Measurements from ENCODE around the gene PXYLP1. TPM values are rescaled to one million over a fixed set of nuclear protein-coding genes. Genes with fewer than 3 reads are reported as not detected.

PXYLP1 gene
- total RNA-seq, 2 experiments from 2014 or later, result 7.6 to 9.0 TPM

DNA sequence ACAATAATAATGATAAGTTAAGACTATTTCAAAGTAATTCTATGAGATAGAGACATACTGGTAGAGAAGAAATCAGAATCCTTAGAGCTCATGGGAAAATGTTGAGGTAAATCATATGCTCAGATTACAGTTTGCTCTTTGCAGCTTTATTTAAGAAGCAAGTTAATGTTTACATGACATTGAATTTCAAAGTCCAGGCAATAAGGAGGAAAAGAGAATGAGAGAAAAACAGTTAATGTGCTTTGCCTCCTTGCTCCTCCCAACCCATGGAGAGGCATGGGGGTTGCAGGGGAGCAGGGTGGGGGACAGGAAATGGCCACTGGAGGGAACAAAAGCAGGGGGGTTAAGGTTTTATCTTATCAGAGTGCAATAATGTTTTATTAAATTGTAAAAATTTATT, 94.5 kb downstream of the PXYLP1 start:
- ChIA-PET CTCF (no interaction called here), POLR2A (no interaction called here)

DNA sequence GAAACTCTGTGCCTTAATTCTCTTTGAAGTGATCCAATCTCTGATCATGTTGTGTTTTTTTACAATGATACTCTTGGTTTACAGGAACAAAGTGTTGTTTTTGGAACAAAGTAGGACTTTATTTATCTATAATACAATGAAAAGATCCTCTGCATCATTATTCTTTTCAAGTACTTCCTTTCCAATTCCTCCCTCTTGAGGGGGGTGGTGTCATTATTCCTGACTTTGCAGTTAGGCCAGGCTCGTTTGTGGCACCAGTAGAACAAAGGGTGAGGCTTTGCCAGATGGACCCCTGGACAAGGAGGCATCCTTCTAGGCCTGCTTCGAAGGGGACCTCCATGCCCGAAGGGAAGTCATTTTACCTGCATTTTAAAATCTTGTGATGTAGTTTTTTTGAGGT, 95.0 kb downstream of the PXYLP1 start:
- CTCF ChIA-PET, result interaction anchor here (1.5 kb wide), 1 partner anchor 23 kb away, joined by 3 read pairs; no protein-coding TSS in a partner anchor
- POLR2A ChIA-PET, result no interaction called here

DNA sequence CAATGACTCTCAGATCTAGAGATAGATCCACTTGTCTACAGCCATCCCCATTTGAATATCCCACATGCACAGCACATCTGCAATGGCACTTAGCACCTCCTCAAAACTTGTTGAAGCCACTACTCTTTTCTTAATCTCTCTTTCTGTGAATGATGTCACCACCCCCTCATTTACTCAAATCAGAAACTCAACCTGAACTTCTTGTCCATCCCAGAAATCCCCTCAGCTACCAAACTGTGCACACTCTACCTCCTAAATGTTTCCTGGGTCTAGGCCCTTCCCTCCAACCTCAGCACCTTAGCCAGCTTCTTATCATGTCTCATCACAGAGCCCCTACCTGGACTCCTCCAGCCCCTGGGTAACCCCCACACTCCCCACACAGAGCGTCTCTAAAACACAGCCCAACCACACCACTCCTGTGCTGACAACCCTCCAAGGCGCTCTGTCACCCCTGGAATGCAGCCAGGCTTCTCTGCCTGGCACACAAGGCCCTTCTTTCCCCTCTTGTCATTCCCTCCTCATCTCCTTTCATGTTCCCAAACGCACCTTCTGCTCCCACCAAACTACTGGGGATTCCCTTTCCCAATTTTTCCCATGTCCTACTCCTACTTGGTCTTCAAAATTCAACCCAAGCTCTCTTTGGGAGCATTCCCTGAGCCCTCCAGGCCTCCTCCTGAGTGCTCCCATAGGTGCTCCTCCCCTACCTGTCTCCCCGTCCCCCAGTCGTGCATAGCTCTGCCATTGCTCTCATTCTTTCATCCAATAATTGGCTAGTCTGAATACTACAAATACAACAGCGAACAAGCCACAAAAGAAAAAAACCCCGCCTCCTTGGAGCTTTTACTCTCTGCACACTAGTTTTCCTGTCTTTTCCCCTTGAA, 96.9 kb downstream of the PXYLP1 start:
- ChIA-PET CTCF (interaction anchor here (1.0 kb wide), 1 partner anchor 16 kb away, joined by 3 read pairs; no protein-coding TSS in a partner anchor), POLR2A (no interaction called here)

DNA sequence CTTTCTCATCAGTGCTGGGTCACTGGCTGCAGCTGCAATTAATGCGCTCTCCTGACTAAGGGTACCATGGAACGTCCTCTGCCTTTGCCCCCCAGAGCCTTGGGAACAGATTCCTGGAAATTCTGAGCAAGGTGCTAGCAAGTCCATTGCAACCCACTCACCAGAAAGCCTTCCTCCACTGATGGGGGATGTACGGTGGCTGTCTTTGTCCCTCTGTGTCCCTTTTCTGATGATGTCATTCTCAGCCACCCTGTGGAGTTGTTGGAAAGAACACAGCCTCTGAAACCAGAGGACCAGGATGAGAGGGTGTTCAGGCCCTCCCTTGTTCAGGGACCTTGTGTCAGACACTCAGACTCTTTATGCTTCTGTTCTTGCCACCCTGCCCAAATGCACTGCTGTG, 98.6 kb downstream of the PXYLP1 start:
- ChIA-PET POLR2A (no interaction called here), CTCF (no interaction called here)

DNA sequence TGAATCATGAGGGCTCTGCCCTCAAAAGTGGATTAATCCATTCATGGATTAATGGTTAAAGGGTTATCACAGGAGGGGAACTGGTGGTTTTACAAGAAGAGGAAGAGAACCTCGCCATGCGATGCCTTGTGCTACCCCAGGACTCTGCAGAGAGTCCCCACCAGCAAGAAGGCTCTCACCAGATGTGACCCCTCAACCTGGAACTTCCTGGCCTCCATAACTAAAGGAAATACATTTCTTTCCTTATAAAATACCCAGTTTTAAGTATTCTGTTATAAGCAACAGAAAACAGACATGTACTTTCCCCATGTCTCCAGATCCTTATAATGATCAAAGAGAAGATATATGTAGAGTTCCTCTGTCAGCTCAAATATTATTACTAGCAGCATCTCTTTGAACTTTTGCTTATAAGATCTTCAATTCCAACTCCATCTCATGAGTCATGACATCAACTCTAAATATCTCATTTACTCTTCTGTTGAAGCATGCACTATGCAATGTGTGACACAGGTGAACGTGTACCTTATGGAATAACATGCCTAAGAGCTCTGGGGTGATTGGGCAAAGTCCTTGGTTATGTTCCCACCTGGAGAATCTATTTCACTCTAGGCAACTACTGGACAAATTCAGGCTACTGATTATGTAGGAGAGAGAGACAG, 99.2 kb downstream of the PXYLP1 start:
- ChIA-PET CTCF (interaction anchor here (0.6 kb wide), 1 partner anchor 18 kb away, joined by 3 read pairs; no protein-coding TSS in a partner anchor), POLR2A (no interaction called here)

DNA sequence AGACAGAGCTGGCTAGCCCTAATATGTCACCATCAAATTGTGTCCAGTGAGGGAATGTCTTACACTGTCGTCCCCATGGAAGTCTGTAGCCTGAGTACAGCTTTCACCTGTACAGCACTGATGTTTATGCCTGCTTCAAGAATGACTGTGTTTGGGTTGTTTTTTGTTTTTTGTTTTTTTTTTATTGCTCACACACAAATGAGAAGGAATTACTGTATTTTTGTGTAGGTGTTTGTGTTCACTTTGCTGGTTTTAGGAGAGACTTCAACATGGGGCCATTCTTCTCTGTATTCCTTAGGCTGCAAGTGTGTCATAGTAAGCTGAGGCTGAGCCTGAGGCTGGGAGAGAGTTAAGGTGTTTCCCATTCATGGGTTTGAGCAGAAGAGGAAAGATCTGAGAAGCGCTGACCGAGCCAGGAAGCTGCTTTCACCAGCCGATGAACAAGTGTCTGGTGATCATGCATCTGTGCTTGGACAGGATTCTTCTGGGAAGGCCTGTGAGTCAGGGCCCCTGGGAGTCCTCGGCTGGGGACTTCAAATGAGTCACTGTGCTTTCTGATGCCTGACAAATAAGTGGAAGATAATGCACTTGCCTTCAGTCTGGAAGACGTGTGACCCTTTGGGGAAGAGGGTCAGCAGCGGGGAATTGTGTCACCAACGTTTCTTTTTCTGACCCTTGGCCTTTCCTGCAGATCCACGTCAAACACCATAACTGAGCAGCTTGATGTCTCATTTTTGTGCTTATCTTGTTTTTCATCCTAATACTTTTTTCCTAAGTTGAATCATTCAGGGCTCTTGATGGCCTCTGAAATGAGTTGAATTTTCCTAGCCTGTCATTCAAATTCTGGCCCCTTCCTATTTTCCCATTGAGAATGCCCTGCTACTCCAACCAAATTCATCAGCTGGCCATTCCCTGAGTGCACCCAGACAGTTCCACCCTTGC, 100.0 kb downstream of the PXYLP1 start:
- POLR2A ChIA-PET, result no interaction called here
- CTCF ChIA-PET, result interaction anchor here (0.6 to 0.7 kb wide), 2 partner anchors 18 to 231 kb away, joined by 3 read pairs; no protein-coding TSS in a partner anchor

DNA sequence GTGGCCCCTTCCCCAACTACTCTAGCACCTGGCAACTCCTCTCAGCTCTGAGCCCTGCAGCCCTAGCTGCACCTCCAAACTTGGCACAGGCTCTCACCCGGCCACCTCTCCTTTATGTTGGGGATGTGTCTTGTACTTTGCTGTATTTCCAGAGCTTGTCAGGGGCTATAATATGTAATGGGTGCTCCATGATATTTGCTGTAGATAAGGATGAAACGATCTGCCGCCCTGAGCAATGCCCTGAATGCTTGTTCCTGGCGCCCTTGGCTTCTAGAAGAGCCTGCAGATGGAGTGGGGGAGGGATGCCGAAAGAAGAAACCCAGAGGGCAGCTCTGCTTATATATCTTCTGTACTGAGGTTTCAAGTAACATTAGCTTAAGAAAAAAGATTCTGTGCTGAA, 100.8 kb downstream of the PXYLP1 start:
- CTCF ChIA-PET, result no interaction called here
- POLR2A ChIA-PET, result no interaction called here

DNA sequence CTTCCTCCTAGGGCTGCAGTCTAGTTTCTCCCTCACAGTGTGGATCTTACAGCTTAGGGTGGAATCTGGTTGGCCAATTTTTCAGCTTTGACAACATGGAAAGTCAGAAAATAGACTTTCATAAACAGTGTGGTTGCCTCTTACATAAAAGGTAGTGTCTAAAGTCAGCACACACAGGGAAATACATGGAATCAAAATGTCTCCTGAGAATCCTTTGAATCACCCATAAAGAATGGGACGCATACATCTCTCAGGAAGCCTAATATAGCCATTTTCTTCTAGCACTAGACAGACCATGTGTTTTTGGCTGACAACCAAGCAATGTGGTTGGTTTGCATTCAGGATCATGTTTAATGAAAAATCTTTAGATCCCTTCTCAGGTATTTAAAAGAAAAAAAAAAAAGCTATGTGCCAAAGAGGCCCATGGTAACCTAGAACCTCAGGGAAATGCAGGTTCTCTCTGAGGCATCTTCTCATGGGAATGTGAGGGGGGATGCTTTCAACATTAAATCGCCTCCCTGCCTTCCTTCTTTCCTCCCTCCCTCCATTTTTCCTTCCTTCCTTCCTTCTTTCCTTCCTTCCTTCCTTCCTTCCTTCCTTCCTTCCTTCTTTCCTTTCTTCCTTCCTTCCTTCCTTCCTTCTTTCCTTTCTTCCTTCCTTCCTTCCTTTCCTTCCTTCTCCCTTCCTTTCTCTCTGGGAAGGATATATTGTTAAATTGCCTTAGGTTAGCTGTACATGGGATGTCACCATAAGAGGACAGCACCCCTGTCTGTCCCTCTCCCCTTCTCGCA, 102.4 kb downstream of the PXYLP1 start:
- POLR2A ChIA-PET, result no interaction called here
- CTCF ChIA-PET, result interaction anchor here (0.7 to 1.1 kb wide), 2 partner anchors 11 to 19 kb away, joined by 3 read pairs; no protein-coding TSS in a partner anchor

DNA sequence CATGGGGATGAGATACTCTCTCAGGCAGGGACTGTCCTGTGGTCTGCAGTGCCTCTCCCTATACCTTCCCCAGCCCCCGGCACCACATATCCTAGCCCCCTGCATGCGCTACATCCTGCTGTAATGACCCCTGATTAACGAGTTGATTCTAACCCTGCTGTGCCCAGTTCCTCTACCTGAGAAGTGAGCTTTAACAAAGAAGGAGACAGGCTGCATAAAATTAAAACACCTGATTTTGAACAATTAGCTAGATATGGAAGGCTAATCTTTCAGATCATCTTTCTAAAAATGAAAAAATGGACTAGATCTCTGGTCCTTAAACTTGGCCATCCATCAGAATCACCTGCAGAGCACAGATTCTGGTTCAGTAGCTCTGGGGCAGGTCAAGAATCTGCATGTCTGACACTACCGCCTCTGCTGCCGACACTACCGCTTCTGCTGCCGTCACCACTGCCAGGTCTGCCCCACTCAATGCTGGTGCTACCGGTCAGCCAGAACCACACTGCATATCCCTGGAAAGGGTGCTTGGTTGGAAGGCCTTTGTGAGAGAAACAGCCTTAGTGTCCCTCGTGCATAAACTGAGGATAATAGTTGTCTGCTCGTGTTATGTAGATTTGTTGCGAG, 103.1 kb downstream of the PXYLP1 start:
- CTCF ChIA-PET, result interaction anchor here (0.7 to 1.1 kb wide), 2 partner anchors 11 to 20 kb away, joined by 3 read pairs; no protein-coding TSS in a partner anchor
- POLR2A ChIA-PET, result no interaction called here

DNA sequence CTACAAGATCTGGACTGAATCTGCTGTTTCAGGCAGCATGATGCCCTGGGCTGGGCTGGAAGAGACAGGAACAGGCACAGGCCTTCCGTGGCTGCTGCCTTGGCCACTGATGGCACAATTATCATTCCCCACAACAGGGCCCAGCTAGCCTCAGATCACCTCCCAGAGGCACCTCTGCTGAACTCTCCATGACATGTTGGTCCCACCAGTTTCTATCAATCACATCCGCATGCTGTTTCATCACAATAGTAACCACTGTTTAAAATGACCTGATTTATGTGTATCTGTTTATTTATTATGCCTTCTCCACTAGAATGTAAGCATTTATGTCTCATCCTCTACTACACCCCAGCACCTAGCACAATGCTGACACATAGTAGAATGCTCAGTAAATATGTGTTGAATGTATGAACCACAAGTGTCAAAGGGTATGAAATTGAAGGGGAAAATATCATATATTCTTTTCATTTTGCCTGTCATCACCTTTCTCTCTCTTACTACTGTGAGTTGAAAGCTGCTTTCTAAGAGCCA, 104.0 kb downstream of the PXYLP1 start:
- ChIA-PET POLR2A (no interaction called here), CTCF (interaction anchor here (1.5 kb wide), 1 partner anchor 25 kb away, joined by 3 read pairs; no protein-coding TSS in a partner anchor)

DNA sequence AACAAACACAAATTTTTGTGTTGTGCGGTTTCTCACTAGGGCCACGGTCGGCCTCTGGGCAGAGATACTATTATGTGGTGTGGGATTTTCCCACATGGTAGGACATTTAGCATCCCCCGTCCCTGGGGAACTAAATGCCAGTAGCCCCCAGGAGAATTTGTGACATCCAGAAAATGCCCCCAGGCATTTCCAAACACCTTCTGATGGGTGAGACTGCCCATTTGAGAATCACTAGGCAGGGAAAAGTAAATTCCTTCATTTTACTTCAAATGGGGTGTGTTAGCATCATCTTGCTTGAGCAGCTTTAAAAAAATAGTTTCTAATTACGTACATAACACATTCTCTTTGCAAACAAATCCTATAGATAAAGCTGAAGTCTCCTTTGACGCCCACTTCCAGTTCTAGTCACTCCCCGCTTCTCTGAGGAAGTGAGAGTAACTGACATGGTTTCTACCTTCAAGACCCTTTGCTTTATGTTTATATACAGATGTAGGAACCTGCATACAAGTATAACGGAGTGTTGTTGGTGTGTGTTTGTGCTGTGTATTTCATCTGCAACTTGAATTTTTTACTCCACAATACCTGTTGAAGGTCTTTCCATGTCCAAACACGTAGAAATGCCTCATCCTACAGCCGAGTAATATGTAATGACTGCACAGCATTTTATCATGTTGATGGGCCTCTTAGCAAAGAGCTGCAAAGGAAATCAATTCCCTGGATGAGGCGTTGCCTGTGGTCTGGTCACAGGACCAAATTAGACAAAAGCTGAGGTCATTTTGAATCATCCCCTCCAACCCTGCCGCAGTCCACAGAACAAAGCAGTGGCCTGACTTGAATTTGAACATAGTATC, 105.3 kb downstream of the PXYLP1 start:
- POLR2A ChIA-PET, result no interaction called here
- CTCF ChIA-PET, result interaction anchor here (1.1 to 1.5 kb wide), 2 partner anchors 24 to 25 kb away, joined by 3 read pairs; no protein-coding TSS in a partner anchor

DNA sequence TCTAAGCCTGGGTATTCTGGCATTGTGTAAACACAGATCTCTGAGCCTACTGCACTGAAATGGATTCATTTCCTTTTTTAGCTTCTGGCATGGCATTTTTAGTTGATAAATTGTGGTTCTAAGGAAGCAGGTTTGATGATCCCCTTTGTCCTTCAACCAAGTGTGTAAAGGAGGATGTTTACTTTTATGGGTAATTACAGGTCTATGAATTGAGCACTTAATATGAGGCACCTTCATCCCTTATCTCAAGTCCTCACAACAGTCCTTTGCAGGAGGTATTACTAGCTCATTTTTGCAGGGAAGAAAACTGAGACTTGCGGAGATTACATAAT, 105.9 kb downstream of the PXYLP1 start:
- CTCF ChIA-PET, result interaction anchor here (1.1 kb wide), 1 partner anchor 26 kb away, joined by 3 read pairs; no protein-coding TSS in a partner anchor
- POLR2A ChIA-PET, result no interaction called here

DNA sequence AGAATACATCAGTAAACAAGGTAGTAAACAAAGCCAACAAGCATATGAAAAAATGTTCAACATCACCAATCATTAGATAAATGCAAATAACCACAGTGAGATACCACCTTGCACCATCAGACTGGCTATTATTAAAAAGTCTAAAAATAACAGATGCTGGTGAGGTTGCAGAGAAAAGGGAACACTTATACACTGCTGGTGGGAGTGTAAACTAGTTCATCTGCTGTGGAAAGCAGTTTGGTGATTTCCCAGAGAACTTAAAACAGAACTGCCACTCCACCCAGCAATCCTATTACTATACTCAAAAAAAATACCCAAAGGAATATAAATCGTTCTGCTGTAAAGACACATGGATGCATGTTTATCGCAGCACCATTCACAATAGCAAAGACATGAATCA, 106.4 kb downstream of the PXYLP1 start:
- POLR2A ChIA-PET, result no interaction called here
- CTCF ChIA-PET, result interaction anchor here (1.1 kb wide), 1 partner anchor 26 kb away, joined by 3 read pairs; no protein-coding TSS in a partner anchor

DNA sequence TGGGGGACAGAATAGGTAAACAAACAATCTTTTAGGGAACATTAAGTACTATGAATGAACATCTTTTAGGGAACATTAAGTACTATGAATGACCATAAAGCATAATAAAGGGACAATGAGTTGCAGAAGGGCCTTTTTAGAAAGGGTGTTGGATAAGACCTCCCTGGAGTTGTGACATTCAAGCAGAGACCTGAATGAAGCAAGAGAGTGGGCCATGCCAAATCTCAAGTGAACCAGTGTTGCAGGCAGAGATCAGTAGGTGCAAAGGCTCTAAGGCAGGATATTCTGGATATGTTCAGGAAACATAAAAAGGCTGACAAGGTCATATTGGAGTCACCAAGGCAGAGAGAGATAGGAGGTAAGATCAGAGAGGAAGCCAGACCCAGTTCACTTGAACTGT, 107.3 kb downstream of the PXYLP1 start:
- CTCF ChIA-PET, result no interaction called here
- POLR2A ChIA-PET, result no interaction called here

DNA sequence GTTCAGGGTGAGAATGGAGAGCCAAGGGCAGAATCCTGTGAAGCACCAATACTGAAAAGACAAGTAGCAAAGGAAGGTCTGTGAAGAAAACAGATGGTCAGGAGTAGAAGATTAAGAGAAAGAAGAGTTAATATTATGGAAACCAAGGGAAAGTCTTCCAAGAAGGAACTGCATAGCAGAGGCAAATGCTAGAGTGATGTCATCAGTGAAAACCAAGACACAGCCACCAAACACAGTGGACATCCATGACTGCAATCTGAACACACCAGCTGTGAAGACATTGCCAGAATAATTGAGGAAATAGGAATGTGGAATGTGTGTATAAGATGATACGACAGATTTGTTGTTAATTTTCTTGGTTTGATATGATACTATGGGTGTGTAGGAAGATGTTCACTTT, 109.9 kb downstream of the PXYLP1 start:
- POLR2A ChIA-PET, result no interaction called here
- CTCF ChIA-PET, result no interaction called here

DNA sequence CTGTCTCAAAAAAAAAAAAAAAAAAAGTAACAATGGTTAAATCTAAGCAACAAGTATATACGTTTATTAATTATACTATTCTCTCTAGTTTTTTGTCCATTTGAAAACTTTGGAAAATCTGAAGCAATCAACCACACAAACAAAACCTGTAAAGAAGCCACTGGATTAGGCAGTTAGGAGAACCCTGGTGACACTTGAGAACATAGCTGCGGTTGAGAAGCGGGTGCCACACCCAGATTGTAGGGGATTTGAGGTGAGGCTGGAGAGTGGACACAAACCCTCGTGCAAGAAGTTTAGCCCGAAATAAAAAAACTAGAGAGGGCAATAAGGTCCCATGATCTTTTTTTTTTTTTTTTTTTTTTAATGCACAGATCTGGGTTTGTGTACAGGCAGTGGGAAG, 110.8 kb downstream of the PXYLP1 start:
- POLR2A ChIA-PET, result no interaction called here
- CTCF ChIA-PET, result interaction anchor here (0.7 to 0.9 kb wide), 2 partner anchors 18 to 303 kb away, joined by 3 to 4 read pairs; no protein-coding TSS in a partner anchor

DNA sequence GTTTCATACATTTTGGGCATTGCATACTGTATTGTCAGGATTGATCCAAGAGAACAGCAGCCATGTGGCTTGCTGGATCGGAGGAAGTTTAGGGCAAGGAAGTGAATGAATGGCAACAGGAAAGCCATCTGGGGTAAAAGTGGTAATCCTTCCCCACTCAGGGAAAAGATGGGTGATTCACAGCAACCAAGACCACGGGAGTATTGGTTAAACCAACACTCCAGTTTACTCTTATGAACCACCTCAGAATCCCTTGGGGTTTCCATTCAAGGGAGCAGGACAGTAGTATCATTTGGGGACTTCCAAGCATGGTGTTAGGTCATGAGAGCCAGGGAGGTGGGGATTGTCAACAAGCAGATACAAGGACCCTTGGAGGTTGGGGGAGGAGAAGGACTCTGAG, 111.5 kb downstream of the PXYLP1 start:
- ChIA-PET CTCF (interaction anchor here (0.9 to 1.6 kb wide), 2 partner anchors 31 to 302 kb away, joined by 4 read pairs; no protein-coding TSS in a partner anchor), POLR2A (no interaction called here)

All from activated CD8-positive, alpha-beta memory T cell treated with anti-CD3 and anti-CD28 coated beads for 36 hours (primary cell).